Neural progenitor cell (in vitro differentiated cells): ENCODE data around the gene PPY.

Experiments used
- CTCF ChIP-seq: fragments of 200-600 bp; sonication (generic); IDR thresholded peaks from 2 replicates; pipeline ENCODE4 v1.5.1; 2017; ENCODE audit warnings: antibody characterized with exemption, mild to moderate bottlenecking
- EZH2phosphoT487 ChIP-seq: fragments of 200-600 bp; sonication (generic); IDR thresholded peaks from 2 replicates; pipeline ENCODE4 v1.6.1; 2017; ENCODE audit warnings: antibody characterized with exemption

GRCh38 chr17:43897831-43898230 lies 44.4 kb downstream of the PPY start:
- TF ChIP-seq CTCF (no peak), EZH2phosphoT487 (no peak)
